HepG2 (cell line): Measurements from ENCODE around the gene FRK. TPM values are rescaled to one million over a fixed set of nuclear protein-coding genes. Genes with fewer than 3 reads are reported as not detected.

ENCODE experiments used
- FOXA1 ChIP-seq, 2 experiments: fragments of 450-650 bp in 1 of 2; sonication (generic) in 1 of 2; formaldehyde crosslinking in 1 of 2; IDR thresholded peaks; 2 replicates each; pipeline versions ENCODE4 v1.4.0 to v1.6.1; 2016 to 2020; ENCODE audit warnings: missing genetic modification reagents in 1 of 2
- FOXP1 ChIP-seq, 2 experiments: fragments of 450-650 bp in 1 of 2; IDR thresholded peaks; 2 replicates each; pipeline ENCODE4 v1.6.1; 2017 to 2018; ENCODE audit warnings: antibody characterized with exemption in 1 of 2
- GPN1 ChIP-seq: sonication (generic); formaldehyde crosslinking; IDR thresholded peaks from 2 replicates; pipeline ENCODE4 v1.5.1; 2020; ENCODE audit warnings: missing genetic modification reagents, borderline replicate concordance
- KAT2B ChIP-seq: fragments of 150-350 bp; IDR thresholded peaks from 2 replicates; pipeline ENCODE4 v1.6.1; 2014; ENCODE audit warnings: low read depth, low read length, borderline replicate concordance
- KLF11 ChIP-seq: IDR thresholded peaks from 2 replicates; pipeline ENCODE4 v1.6.1; 2016; ENCODE audit warnings: missing compliant biosample characterization
- MED13 ChIP-seq: sonication (generic); formaldehyde crosslinking; IDR thresholded peaks from 2 replicates; pipeline ENCODE4 v1.5.0; 2020; ENCODE audit warnings: missing genetic modification reagents
- NFATC3 ChIP-seq: sonication (generic); formaldehyde crosslinking; IDR thresholded peaks from 2 replicates; pipeline ENCODE4 v1.5.1; 2020; ENCODE audit warnings: mild to moderate bottlenecking, missing genetic modification reagents
- NR0B2 ChIP-seq: sonication (generic); formaldehyde crosslinking; IDR thresholded peaks from 2 replicates; pipeline ENCODE4 v1.4.0; 2020; ENCODE audit warnings: mild to moderate bottlenecking, missing genetic modification reagents
- PAF1 ChIP-seq: IDR thresholded peaks from 2 replicates; pipeline ENCODE4 v1.6.1; 2016; ENCODE audit warnings: missing genetic modification reagents, missing compliant biosample characterization
- ZBTB20 ChIP-seq: sonication (generic); formaldehyde crosslinking; IDR thresholded peaks from 2 replicates; pipeline ENCODE4 v1.8.1; 2023; ENCODE audit warnings: missing genetic modification reagents, low read depth, mild to moderate bottlenecking, borderline replicate concordance
- ZNF18 ChIP-seq: sonication (generic); formaldehyde crosslinking; IDR thresholded peaks from 2 replicates; pipeline ENCODE4 v1.8.0; 2022; ENCODE audit warnings: mild to moderate bottlenecking, missing genetic modification reagents; ENCODE audit not compliant: insufficient replicate concordance
- ZNF20 ChIP-seq: sonication (generic); formaldehyde crosslinking; IDR thresholded peaks from 2 replicates; pipeline ENCODE4 v1.4.0; 2020; ENCODE audit warnings: mild to moderate bottlenecking, moderate library complexity, missing genetic modification reagents
- ZNF274 ChIP-seq: sonication (generic); formaldehyde crosslinking; IDR thresholded peaks from 2 replicates; pipeline ENCODE4 v1.5.1; 2020; ENCODE audit warnings: mild to moderate bottlenecking, missing genetic modification reagents
- ZNF281 ChIP-seq: sonication (generic); formaldehyde crosslinking; IDR thresholded peaks from 2 replicates; pipeline ENCODE4 v1.4.0; 2020; ENCODE audit warnings: missing genetic modification reagents, borderline replicate concordance
- ZNF317 ChIP-seq: sonication (generic); formaldehyde crosslinking; IDR thresholded peaks from 2 replicates; pipeline ENCODE4 v1.5.0; 2020; ENCODE audit warnings: mild to moderate bottlenecking, missing genetic modification reagents
- ZNF33B ChIP-seq: sonication (generic); formaldehyde crosslinking; IDR thresholded peaks from 2 replicates; pipeline ENCODE4 v1.5.1; 2020; ENCODE audit warnings: mild to moderate bottlenecking, missing genetic modification reagents
- ZNF562 ChIP-seq: sonication (generic); formaldehyde crosslinking; IDR thresholded peaks from 2 replicates; pipeline ENCODE4 v1.8.0; 2022; ENCODE audit warnings: missing genetic modification reagents, borderline replicate concordance
- ZNF580 ChIP-seq: IDR thresholded peaks from 2 replicates; pipeline ENCODE4 v1.6.1; 2016; ENCODE audit warnings: low read depth, borderline replicate concordance
- ZNF629 ChIP-seq: sonication (generic); formaldehyde crosslinking; conservative IDR thresholded peaks from 2 replicates; pipeline ENCODE4 v1.5.0; 2020; ENCODE audit warnings: missing genetic modification reagents
- polyA plus RNA-seq, 8 experiments: library from polyadenylated mRNA; depleted of rRNA in 3 of 8; stranded (reverse) in 7 of 8; unstranded in 1 of 8; fragments of >200 nt; fragmentation: Illumina TruSeq in 4 of 8; extraction: Trizol in 4 of 8; gene quantifications; 2 replicates each; pipeline versions ENCODE4 v1.2.1 to v1.2.3, GENCODE V29; 2011 to 2016; ENCODE audit warnings: low read depth in 4 of 8, missing spikeins in 1 of 8, mixed read lengths in 1 of 8; ENCODE audit not compliant: insufficient read depth in 1 of 8
- total RNA-seq, 5 experiments: library from RNA; depleted of rRNA; stranded (reverse); fragments of >200 nt; fragmentation: Illumina TruSeq; extraction: Trizol; gene quantifications; 2 replicates each; pipeline ENCODE4 v1.2.3, GENCODE V29; 2016; ENCODE audit warnings: low read depth in 1 of 5
- TF ChIP-seq, protein P1 (sequence below): sonication (generic); formaldehyde crosslinking; IDR thresholded peaks from 2 replicates; pipeline ENCODE4 v1.4.0; 2020; ENCODE audit warnings: missing genetic modification reagents, mild to moderate bottlenecking, borderline replicate concordance
- TF ChIP-seq, protein P2 (sequence below): sonication (generic); formaldehyde crosslinking; IDR thresholded peaks from 2 replicates; pipeline ENCODE4 v1.4.0; 2020; ENCODE audit warnings: missing genetic modification reagents

FRK gene
- total and polyA plus RNA-seq, 2 of the 13 experiments (the other 11 are each of a cell fraction or from before 2014, with no cell fraction given) = 1.3 to 2.9 TPM

GRCh38 chr6:116016846-116017545, 43.7 kb downstream of the FRK start (continued):
- TF ChIP-seq, protein P1, sequence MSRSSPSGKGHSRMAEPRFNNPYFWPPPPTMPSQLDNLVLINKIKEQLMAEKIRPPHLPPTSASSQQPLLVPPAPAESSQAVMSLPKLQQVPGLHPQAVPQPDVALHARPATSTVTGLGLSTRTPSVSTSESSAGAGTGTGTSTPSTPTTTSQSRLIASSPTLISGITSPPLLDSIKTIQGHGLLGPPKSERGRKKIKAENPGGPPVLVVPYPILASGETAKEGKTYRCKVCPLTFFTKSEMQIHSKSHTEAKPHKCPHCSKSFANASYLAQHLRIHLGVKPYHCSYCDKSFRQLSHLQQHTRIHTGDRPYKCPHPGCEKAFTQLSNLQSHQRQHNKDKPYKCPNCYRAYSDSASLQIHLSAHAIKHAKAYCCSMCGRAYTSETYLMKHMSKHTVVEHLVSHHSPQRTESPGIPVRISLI (CRISPR knock-in tag) = no peak
- TF ChIP-seq ZNF281 (no peak), MED13 (CRISPR knock-in tag) (no peak), FOXA1 (IDR thresholded peaks at IDR 0.05) (0 out of 2 replicates have a peak, but pooled peaks have one; percentile 33), FOXA1 (CRISPR knock-in tag; IDR thresholded peaks at IDR 0.05) (peak; percentile 62), ZNF18 (CRISPR knock-in tag) (no peak), ZNF317 (no peak), PAF1 (CRISPR knock-in tag) (no peak), ZNF274 (no peak), FOXP1 (IDR thresholded peaks at IDR 0.05) (no peak), FOXP1 (CRISPR knock-in tag; IDR thresholded peaks at IDR 0.05) (peak; percentile 79), ZNF33B (CRISPR knock-in tag) (no peak), ZNF629 (CRISPR knock-in tag) (no peak), ZNF20 (CRISPR knock-in tag) (no peak), ZNF580 (CRISPR knock-in tag) (peak; percentile 34; the same call in 1 of the 2 replicates), GPN1 (CRISPR knock-in tag) (no peak), ZBTB20 (CRISPR knock-in tag) (0 out of 2 replicates have a peak, but pooled peaks have one; percentile 15), KAT2B (no peak), KLF11 (CRISPR knock-in tag) (no peak), ZNF562 (no peak), NFATC3 (CRISPR knock-in tag) (no peak), NR0B2 (CRISPR knock-in tag) (no peak)
- TF ChIP-seq, protein P2, sequence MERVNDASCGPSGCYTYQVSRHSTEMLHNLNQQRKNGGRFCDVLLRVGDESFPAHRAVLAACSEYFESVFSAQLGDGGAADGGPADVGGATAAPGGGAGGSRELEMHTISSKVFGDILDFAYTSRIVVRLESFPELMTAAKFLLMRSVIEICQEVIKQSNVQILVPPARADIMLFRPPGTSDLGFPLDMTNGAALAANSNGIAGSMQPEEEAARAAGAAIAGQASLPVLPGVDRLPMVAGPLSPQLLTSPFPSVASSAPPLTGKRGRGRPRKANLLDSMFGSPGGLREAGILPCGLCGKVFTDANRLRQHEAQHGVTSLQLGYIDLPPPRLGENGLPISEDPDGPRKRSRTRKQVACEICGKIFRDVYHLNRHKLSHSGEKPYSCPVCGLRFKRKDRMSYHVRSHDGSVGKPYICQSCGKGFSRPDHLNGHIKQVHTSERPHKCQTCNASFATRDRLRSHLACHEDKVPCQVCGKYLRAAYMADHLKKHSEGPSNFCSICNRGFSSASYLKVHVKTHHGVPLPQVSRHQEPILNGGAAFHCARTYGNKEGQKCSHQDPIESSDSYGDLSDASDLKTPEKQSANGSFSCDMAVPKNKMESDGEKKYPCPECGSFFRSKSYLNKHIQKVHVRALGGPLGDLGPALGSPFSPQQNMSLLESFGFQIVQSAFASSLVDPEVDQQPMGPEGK (CRISPR knock-in tag) = peak; percentile 61; the same call in 1 of the 2 replicates
